H9 (cell line): ENCODE data around the gene SH3TC1. TPM values are rescaled to one million over a fixed set of nuclear protein-coding genes. Genes with fewer than 3 reads are reported as not detected.

Experiments
- DNase-seq: peaks from one replicate; pipeline ENCODE4 v3.0.0-alpha.2; 2017
- H2AFZ ChIP-seq: one replicate; pipeline ENCODE4 v1.6.1; 2013; ENCODE audit warnings: mild to moderate bottlenecking, low read length, control low read depth, moderate library complexity
- H2AK5ac ChIP-seq: 2 replicates; pipeline ENCODE4 v1.6.1; 2013; ENCODE audit warnings: low read length, control low read depth, mixed read lengths; ENCODE audit not compliant: insufficient read length
- H2BK120ac ChIP-seq: one replicate; pipeline ENCODE4 v1.6.1; 2013; ENCODE audit warnings: low read depth, mild to moderate bottlenecking, low read length, control low read depth, inconsistent platforms; ENCODE audit not compliant: poor library complexity, severe bottlenecking
- H2BK12ac ChIP-seq: 2 replicates; pipeline ENCODE4 v1.6.1; 2013; ENCODE audit warnings: low read length, control low read depth, mixed read lengths, low read depth; ENCODE audit not compliant: insufficient read length
- H2BK15ac ChIP-seq: 2 replicates; pipeline ENCODE4 v1.6.1; 2013; ENCODE audit warnings: low read depth, low read length, control low read depth
- H2BK20ac ChIP-seq: one replicate; pipeline ENCODE4 v1.6.1; 2013; ENCODE audit warnings: low read depth, mild to moderate bottlenecking, low read length, control low read depth, inconsistent platforms; ENCODE audit not compliant: poor library complexity, severe bottlenecking
- H2BK5ac ChIP-seq: 2 replicates; pipeline ENCODE4 v1.6.1; 2013; ENCODE audit warnings: low read length, control low read depth, mixed read lengths; ENCODE audit not compliant: insufficient read length
- H3K14ac ChIP-seq: 2 replicates; pipeline ENCODE4 v1.6.1; 2013; ENCODE audit warnings: low read length, control low read depth; ENCODE audit not compliant: insufficient read depth
- H3K18ac ChIP-seq: 2 replicates; pipeline ENCODE4 v1.6.1; 2013; ENCODE audit warnings: low read depth, mild to moderate bottlenecking, mixed read lengths, low read length, control low read depth; ENCODE audit not compliant: insufficient read length
- H3K23ac ChIP-seq: 2 replicates; pipeline ENCODE4 v1.6.1; 2013; ENCODE audit warnings: low read length, control low read depth, mixed read lengths, low read depth; ENCODE audit not compliant: insufficient read length
- H3K23me2 ChIP-seq: 2 replicates; pipeline ENCODE4 v1.6.1; 2013; ENCODE audit warnings: low read depth, mild to moderate bottlenecking, mixed read lengths, low read length, control low read depth; ENCODE audit not compliant: insufficient read length, poor library complexity, severe bottlenecking
- H3K27ac ChIP-seq: 2 replicates; pipeline ENCODE4 v1.5.1; 2013; ENCODE audit warnings: low read length, control low read depth, mixed read lengths, low read depth; ENCODE audit not compliant: insufficient read length
- H3K27me3 ChIP-seq: 2 replicates; pipeline ENCODE4 v1.6.1; 2013; ENCODE audit warnings: low read length, control low read depth, inconsistent platforms; ENCODE audit not compliant: insufficient read depth
- H3K4ac ChIP-seq: 2 replicates; pipeline ENCODE4 v1.6.1; 2013; ENCODE audit warnings: low read depth, mild to moderate bottlenecking, control low read depth, inconsistent platforms, low read length, moderate library complexity
- H3K4me1 ChIP-seq: 2 replicates; pipeline ENCODE4 v1.6.1; 2013; ENCODE audit warnings: low read length, control low read depth, inconsistent platforms; ENCODE audit not compliant: insufficient read depth
- H3K4me2 ChIP-seq: 2 replicates; pipeline ENCODE4 v1.6.1; 2013; ENCODE audit warnings: low read length, control low read depth, mixed read lengths; ENCODE audit not compliant: insufficient read length, insufficient read depth
- H3K56ac ChIP-seq: 2 replicates; pipeline ENCODE4 v1.6.1; 2013; ENCODE audit warnings: low read depth, mild to moderate bottlenecking, mixed read lengths, low read length, control low read depth; ENCODE audit not compliant: insufficient read length
- H3K79me1 ChIP-seq: 2 replicates; pipeline ENCODE4 v1.6.1; 2013; ENCODE audit warnings: low read depth, mild to moderate bottlenecking, moderate library complexity, low read length, control low read depth, inconsistent platforms; ENCODE audit not compliant: insufficient read depth, poor library complexity, severe bottlenecking
- H3K79me2 ChIP-seq: 2 replicates; pipeline ENCODE4 v1.6.1; 2013; ENCODE audit warnings: low read length, control low read depth, inconsistent platforms; ENCODE audit not compliant: insufficient read depth
- H3K9ac ChIP-seq: 2 replicates; pipeline ENCODE4 v1.6.1; 2013; ENCODE audit warnings: low read length, control low read depth, mixed read lengths; ENCODE audit not compliant: insufficient read length; ENCODE audit errors: extremely low read depth
- H3K9me3 ChIP-seq: one replicate; pipeline ENCODE4 v1.6.1; 2013; ENCODE audit warnings: low read depth, low read length, inconsistent platforms; ENCODE audit not compliant: control insufficient read depth
- H3T11ph ChIP-seq: one replicate; pipeline ENCODE4 v1.6.1; 2013; ENCODE audit warnings: mild to moderate bottlenecking, low read length, control low read depth, inconsistent platforms
- H4K20me1 ChIP-seq: one replicate; pipeline ENCODE4 v1.6.1; 2013; ENCODE audit not compliant: control insufficient read depth, insufficient read length, insufficient read depth
- H4K5ac ChIP-seq: 2 replicates; pipeline ENCODE4 v1.6.1; 2013; ENCODE audit warnings: low read depth, mild to moderate bottlenecking, mixed read lengths, low read length, control low read depth; ENCODE audit not compliant: insufficient read length
- H4K8ac ChIP-seq: replicated peaks from 2 replicates; pipeline ENCODE4 v1.6.1; 2013; ENCODE audit warnings: low read length, control low read depth, mixed read lengths, low read depth; ENCODE audit not compliant: insufficient read length
- H4K91ac ChIP-seq: 2 replicates; pipeline ENCODE4 v1.6.1; 2013; ENCODE audit warnings: low read depth, mild to moderate bottlenecking, moderate library complexity, mixed read lengths, low read length, control low read depth; ENCODE audit not compliant: insufficient read length
- H3K27ac Mint-ChIP-seq, 3 experiments: 2 replicates in 2 of 3; 3 replicates in 1 of 3; pipeline ENCODE4 v1.8.0; 2020 to 2021; ENCODE audit warnings: mixed read lengths in 3 of 3, mild to moderate bottlenecking in 1 of 3, moderate library complexity in 1 of 3
- H3K27me3 Mint-ChIP-seq: 2 replicates; pipeline ENCODE4 v1.8.0; 2021; ENCODE audit warnings: low read depth, mild to moderate bottlenecking, moderate library complexity, mixed read lengths
- H3K36me3 Mint-ChIP-seq, 3 experiments: 2 replicates in 2 of 3; 3 replicates in 1 of 3; pipeline ENCODE4 v1.8.0; 2020 to 2021; ENCODE audit warnings: low read depth in 3 of 3, mixed read lengths in 3 of 3; ENCODE audit not compliant: insufficient read depth in 1 of 3
- H3K4me1 Mint-ChIP-seq, 2 experiments: 2 replicates each; pipeline ENCODE4 v1.8.0; 2020; ENCODE audit warnings: mixed read lengths in 2 of 2
- H3K4me3 Mint-ChIP-seq, 2 experiments: 2 replicates in 1 of 2; 3 replicates in 1 of 2; pipeline ENCODE4 v1.8.0; 2020 to 2021; ENCODE audit warnings: mild to moderate bottlenecking in 2 of 2, mixed read lengths in 2 of 2, moderate library complexity in 1 of 2
- H3K9me3 Mint-ChIP-seq, 2 experiments: 2 replicates in 1 of 2; 3 replicates in 1 of 2; pipeline ENCODE4 v1.8.0; 2020; ENCODE audit warnings: mild to moderate bottlenecking in 2 of 2, mixed read lengths in 2 of 2, moderate library complexity in 1 of 2
- WGBS: extraction: QIAGEN DNeasy Blood & Tissue Kit; methylation state at CpG from one replicate; pipeline ENCODE4 v1.1.7; 2013; ENCODE audit warnings: missing lambda C conversion rate, low lambda C conversion rate, mixed read lengths; ENCODE audit not compliant: insufficient read length; ENCODE audit errors: extremely low coverage; 5-methylcytosine and 5-hydroxymethylcytosine counted together
- total RNA-seq: library from RNA; stranded (reverse); gene quantifications from 2 replicates; pipeline ENCODE4 v1.2.1, GENCODE V29; 2021
- TF ChIP-seq, protein P1 (sequence below): fragments of 200-600 bp; sonication (generic); conservative IDR thresholded peaks from 3 replicates; pipeline ENCODE4 v1.8.0; 2021; ENCODE audit warnings: antibody characterized with exemption, mild to moderate bottlenecking

Gene SH3TC1
- total RNA-seq, 1 experiment from 2014 or later, result 0.74 TPM

DNA sequence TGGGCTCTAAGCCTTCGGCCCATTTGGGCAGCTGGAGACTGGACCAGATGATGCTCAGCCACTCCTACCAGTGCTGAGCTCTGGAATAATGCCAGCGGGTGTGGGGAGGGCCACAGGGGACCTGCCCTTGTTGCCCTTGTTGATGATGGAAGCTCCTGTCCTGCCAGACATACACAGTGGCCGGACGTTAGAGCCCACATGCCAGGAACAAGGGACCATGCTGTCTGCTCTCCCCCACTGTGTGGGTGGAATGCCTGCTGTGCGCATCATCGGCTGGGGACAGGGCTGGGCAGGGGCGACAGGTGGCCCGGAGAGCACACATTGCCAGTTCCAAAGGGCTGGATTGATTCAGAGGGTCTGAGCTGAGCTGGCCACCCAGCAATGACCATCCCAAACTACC lies 42.5 kb upstream of the SH3TC1 start:
- H3K14ac ChIP-seq, result no peak overlapping the region
- H2BK5ac ChIP-seq, result no peak overlapping the region
- H2AK5ac ChIP-seq, result no peak overlapping the region
- no peak overlapping the region for H2BK120ac ChIP-seq
- H2BK12ac ChIP-seq, result no peak overlapping the region
- H3K36me3 Mint-ChIP-seq, result no peaks in the 10 kb centered on the region
- no peak overlapping the region for H2BK15ac ChIP-seq
- no peaks in the 10 kb centered on the region for H3K9me3 Mint-ChIP-seq
- TF ChIP-seq, protein P1, sequence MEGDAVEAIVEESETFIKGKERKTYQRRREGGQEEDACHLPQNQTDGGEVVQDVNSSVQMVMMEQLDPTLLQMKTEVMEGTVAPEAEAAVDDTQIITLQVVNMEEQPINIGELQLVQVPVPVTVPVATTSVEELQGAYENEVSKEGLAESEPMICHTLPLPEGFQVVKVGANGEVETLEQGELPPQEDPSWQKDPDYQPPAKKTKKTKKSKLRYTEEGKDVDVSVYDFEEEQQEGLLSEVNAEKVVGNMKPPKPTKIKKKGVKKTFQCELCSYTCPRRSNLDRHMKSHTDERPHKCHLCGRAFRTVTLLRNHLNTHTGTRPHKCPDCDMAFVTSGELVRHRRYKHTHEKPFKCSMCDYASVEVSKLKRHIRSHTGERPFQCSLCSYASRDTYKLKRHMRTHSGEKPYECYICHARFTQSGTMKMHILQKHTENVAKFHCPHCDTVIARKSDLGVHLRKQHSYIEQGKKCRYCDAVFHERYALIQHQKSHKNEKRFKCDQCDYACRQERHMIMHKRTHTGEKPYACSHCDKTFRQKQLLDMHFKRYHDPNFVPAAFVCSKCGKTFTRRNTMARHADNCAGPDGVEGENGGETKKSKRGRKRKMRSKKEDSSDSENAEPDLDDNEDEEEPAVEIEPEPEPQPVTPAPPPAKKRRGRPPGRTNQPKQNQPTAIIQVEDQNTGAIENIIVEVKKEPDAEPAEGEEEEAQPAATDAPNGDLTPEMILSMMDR, result no peak
- peaks cover 8% of the 10 kb centered on the region; the same call in 1 of the 2 replicates for H3K27me3 ChIP-seq
- DNase-seq, result no peak
- no peaks in the 10 kb centered on the region for H3K4me1 ChIP-seq
- peaks cover 12% of the 10 kb centered on the region in 2 experiments for H3K4me1 Mint-ChIP-seq
- H3K23me2 ChIP-seq, result peaks cover 9% of the 10 kb centered on the region
- no peaks in the 10 kb centered on the region for H3K9me3 ChIP-seq
- H2AFZ ChIP-seq, result no peak overlapping the region
- no peak overlapping the region for H4K91ac ChIP-seq
- no peak overlapping the region for H3T11ph ChIP-seq
- H3K9ac ChIP-seq, result no peak overlapping the region
- no peaks in the 10 kb centered on the region for H3K79me1 ChIP-seq
- no peak overlapping the region for H4K5ac ChIP-seq
- no peak overlapping the region for H3K23ac ChIP-seq
- no peaks in the 10 kb centered on the region for H4K20me1 ChIP-seq
- H3K56ac ChIP-seq, result no peak overlapping the region
- no peak overlapping the region for H3K27ac ChIP-seq
- H3K27me3 Mint-ChIP-seq, result peaks cover 56% of the 10 kb centered on the region
- H3K18ac ChIP-seq, result no peak overlapping the region
- H4K8ac ChIP-seq, result no peak overlapping the region
- no peak overlapping the region for H3K4ac ChIP-seq
- H3K4me2 ChIP-seq, result no peak overlapping the region
- H3K79me2 ChIP-seq, result no peaks in the 10 kb centered on the region
- H3K4me3 Mint-ChIP-seq, result no peak overlapping the region; a peak in 1 of 5 replicates
- no peak overlapping the region for H3K27ac Mint-ChIP-seq
- H2BK20ac ChIP-seq, result no peak overlapping the region
- no CpG with 5 or more reads among the region's 8 CpGs for WGBS
